Uterus (tissue), 4 donors: ENCODE measurements around the gene TSPAN9. TPM values are rescaled to one million over a fixed set of nuclear protein-coding genes. Genes with fewer than 3 reads are reported as not detected.

ENCODE experiments used
- DNase-seq, 2 donors: peaks; one replicate each; pipeline ENCODE4 v3.0.0-alpha.2; 2019 to 2020
- H3K27ac ChIP-seq, 2 donors: fragments of 200-600 bp; sonication (generic); 1 replicate in 1 of 2; 2 replicates in 1 of 2; pipeline ENCODE4 v1.5.1; 2016 to 2018
- H3K27me3 ChIP-seq, 2 donors: fragments of 200-600 bp; sonication (generic); one replicate each; pipeline ENCODE4 v1.5.1; 2018 to 2019; ENCODE audit warnings: control low read depth in 1 of 2
- H3K36me3 ChIP-seq, 2 donors: fragments of 200-600 bp; sonication (generic); one replicate each; pipeline ENCODE4 v1.5.1; 2019; ENCODE audit warnings: control low read depth in 1 of 2
- H3K4me1 ChIP-seq, 2 donors: fragments of 200-600 bp; sonication (generic); one replicate each; pipeline ENCODE4 v1.5.1; 2018 to 2019; ENCODE audit warnings: control low read depth in 1 of 2
- H3K4me3 ChIP-seq, 2 donors: fragments of 200-600 bp; sonication (generic); 1 replicate in 1 of 2; 2 replicates in 1 of 2; pipeline ENCODE4 v1.5.1; 2018 to 2019; ENCODE audit warnings: mild to moderate bottlenecking in 1 of 2
- H3K9me3 ChIP-seq, 2 donors: fragments of 200-600 bp; sonication (generic); one replicate each; pipeline ENCODE4 v1.5.1; 2019; ENCODE audit warnings: control low read depth in 1 of 2
- POLR2A ChIP-seq, 2 donors: fragments of 450-650 bp; IDR thresholded peaks; one replicate each; pipeline ENCODE4 v1.6.1; 2016; ENCODE audit warnings: antibody characterized with exemption in 2 of 2, mild to moderate bottlenecking in 1 of 2, moderate library complexity in 1 of 2
- intact Hi-C: fragments of 100-400 bp; cut with DNase I; formaldehyde crosslinking; loops from one replicate; pipeline ENCODE4 v1.15.1; 2023; ENCODE audit warnings: low total_unique reads
- total RNA-seq, 4 donors: library from RNA; depleted of rRNA in 3 of 4; stranded (reverse); fragments of >200 nt in 3 of 4; gene quantifications; one replicate each; pipeline versions ENCODE4 v1.1.0 to v1.2.4, GENCODE V29; 2014 to 2023
- TF ChIP-seq, protein P1 (sequence below), 4 experiments: fragments of 200-600 bp in 2 of 4; fragments of 450-650 bp in 2 of 4; sonication (generic) in 2 of 4; IDR thresholded peaks; one replicate each; pipeline ENCODE4 v1.5.1; 2016 to 2019; ENCODE audit warnings: antibody characterized with exemption in 4 of 4, mild to moderate bottlenecking in 2 of 4, moderate library complexity in 1 of 4
- donor health status: DM: yes; HTN: yes; CAD: no.

TSPAN9 gene
- total RNA-seq, 4 donors from 2014 or later = 47.9 to 106 (median 65.1) TPM

- no peak overlapping the region for H3K27ac ChIP-seq
- intact Hi-C loops = no loop called here
These were observed 211.5 kb downstream of the TSPAN9 start for GRCh38 chr12:3288690-3289089.

DNA sequence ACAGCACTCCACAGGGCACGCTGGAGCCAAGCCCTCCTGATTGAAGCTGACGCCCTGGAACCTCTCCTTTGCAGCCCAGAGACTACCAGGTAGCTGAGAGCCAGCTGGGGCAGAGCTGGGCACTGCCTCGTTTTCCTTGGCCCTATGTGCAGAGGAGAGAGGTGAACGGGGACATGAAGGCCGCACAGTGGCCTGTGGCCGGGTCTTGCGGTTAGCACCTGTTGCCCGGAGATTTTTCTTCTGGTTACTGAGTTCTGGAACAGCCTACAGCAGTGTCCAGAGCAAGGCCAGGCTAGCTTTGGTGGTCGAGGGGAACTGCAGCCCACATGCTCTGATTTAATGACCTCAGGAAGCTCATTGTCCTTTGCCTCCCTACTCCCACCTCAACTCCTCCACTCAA, 212.5 kb downstream of the TSPAN9 start:
- Histone ChIP-seq H3K27ac (no peak overlapping the region), H3K36me3 (no peaks in the 10 kb centered on the region), H3K27me3 (no peaks in the 10 kb centered on the region), H3K4me1 (no peaks in the 10 kb centered on the region), H3K9me3 (no peaks in the 10 kb centered on the region), H3K4me3 (no peak overlapping the region)
- intact Hi-C loops = no loop called here
- TF ChIP-seq, protein P1, sequence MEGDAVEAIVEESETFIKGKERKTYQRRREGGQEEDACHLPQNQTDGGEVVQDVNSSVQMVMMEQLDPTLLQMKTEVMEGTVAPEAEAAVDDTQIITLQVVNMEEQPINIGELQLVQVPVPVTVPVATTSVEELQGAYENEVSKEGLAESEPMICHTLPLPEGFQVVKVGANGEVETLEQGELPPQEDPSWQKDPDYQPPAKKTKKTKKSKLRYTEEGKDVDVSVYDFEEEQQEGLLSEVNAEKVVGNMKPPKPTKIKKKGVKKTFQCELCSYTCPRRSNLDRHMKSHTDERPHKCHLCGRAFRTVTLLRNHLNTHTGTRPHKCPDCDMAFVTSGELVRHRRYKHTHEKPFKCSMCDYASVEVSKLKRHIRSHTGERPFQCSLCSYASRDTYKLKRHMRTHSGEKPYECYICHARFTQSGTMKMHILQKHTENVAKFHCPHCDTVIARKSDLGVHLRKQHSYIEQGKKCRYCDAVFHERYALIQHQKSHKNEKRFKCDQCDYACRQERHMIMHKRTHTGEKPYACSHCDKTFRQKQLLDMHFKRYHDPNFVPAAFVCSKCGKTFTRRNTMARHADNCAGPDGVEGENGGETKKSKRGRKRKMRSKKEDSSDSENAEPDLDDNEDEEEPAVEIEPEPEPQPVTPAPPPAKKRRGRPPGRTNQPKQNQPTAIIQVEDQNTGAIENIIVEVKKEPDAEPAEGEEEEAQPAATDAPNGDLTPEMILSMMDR (IDR thresholded peaks at IDR 0.05) = no peak
- TF ChIP-seq POLR2A (IDR thresholded peaks at IDR 0.05) = no peak
- DNase-seq = no peak

More at GRCh38 chr12:3288690-3289089, 211.5 kb downstream of the TSPAN9 start:
- DNase-seq = no peak
- H3K4me1 ChIP-seq = no peaks in the 10 kb centered on the region
- H3K27me3 ChIP-seq = no peaks in the 10 kb centered on the region
- H3K9me3 ChIP-seq = no peaks in the 10 kb centered on the region
- no peak overlapping the region for H3K4me3 ChIP-seq
- no peak for TF ChIP-seq POLR2A (IDR thresholded peaks at IDR 0.05)
- TF ChIP-seq, protein P1 (IDR thresholded peaks at IDR 0.05) = no peak
- no peaks in the 10 kb centered on the region for H3K36me3 ChIP-seq

- no peak for TF ChIP-seq POLR2A (IDR thresholded peaks at IDR 0.05)
- TF ChIP-seq, protein P1 (IDR thresholded peaks at IDR 0.05) = no peak
- no peak for DNase-seq
- H3K4me1 ChIP-seq = no peaks in the 10 kb centered on the region
- no peaks in the 10 kb centered on the region for H3K9me3 ChIP-seq
- H3K27ac ChIP-seq = no peak overlapping the region
- intact Hi-C loops = no loop called here
- H3K36me3 ChIP-seq = no peaks in the 10 kb centered on the region
- H3K4me3 ChIP-seq = no peak overlapping the region
- H3K27me3 ChIP-seq = no peaks in the 10 kb centered on the region
These were observed 214.8 kb downstream of the TSPAN9 start for GRCh38 chr12:3291939-3292338.

GRCh38 chr12:3292677-3293412, 215.7 kb downstream of the TSPAN9 start:
- no peak for DNase-seq
- Histone ChIP-seq H3K36me3 (no peaks in the 10 kb centered on the region), H3K27ac (no peak overlapping the region), H3K9me3 (no peaks in the 10 kb centered on the region), H3K27me3 (no peaks in the 10 kb centered on the region), H3K4me3 (no peak overlapping the region), H3K4me1 (no peaks in the 10 kb centered on the region)
- no peak for TF ChIP-seq POLR2A (IDR thresholded peaks at IDR 0.05)
- TF ChIP-seq, protein P1 (IDR thresholded peaks at IDR 0.05) = no peak
- intact Hi-C loops = no loop called here

DNA sequence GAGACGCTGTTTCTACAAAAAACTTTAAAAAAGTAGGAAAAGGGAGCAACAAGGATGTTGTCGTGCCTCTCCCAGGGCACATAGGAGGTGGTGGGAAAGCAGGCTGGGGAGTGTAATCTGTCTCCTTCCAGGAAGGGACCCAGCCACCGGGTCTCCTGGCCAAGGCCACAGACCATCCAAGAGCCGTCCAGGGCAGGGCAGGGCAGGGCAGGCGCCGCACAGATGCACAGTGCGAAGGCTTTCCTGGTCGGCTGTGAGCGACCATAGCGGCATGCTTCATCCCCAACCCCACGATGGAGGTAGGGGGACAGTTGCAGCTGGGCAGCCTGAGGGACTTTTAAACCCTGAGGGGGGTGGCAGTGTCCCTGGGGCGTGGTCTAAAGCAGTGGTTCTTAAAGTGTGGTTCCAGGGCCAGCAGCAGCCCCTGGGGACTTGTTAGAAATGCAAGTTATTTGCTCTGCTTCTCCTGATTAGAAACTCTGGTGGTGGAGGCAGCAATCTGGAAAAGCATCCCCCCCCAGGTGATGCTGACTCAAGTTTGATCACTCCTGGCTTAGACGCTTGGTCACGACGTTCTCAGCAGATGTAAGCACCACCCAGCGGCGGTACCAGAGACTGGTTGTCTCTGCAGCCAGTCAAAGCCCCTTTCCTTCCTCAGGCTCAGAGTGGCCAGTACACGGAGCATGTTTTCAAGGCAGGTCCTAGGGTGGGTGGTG, 216.4 kb downstream of the TSPAN9 start:
- TF ChIP-seq POLR2A (IDR thresholded peaks at IDR 0.05) = no peak
- TF ChIP-seq, protein P1 (IDR thresholded peaks at IDR 0.05) = no peak
- no peaks in the 10 kb centered on the region for H3K36me3 ChIP-seq
- no peak overlapping the region for H3K4me3 ChIP-seq
- H3K27ac ChIP-seq = no peak overlapping the region
- no peaks in the 10 kb centered on the region for H3K4me1 ChIP-seq
- DNase-seq = no peak
- no peaks in the 10 kb centered on the region for H3K27me3 ChIP-seq
- no peaks in the 10 kb centered on the region for H3K9me3 ChIP-seq
- intact Hi-C loops = no loop called here
